Measurements from ENCODE around the gene GNB1L.

GRCh38 chr22:19875061-19875530, 20.4 kb upstream of the GNB1L start:
- no peak for TF ChIP-seq POLR2A (IDR thresholded peaks at IDR 0.05; ENCODE audit: low read depth)
- TF ChIP-seq, protein P1, sequence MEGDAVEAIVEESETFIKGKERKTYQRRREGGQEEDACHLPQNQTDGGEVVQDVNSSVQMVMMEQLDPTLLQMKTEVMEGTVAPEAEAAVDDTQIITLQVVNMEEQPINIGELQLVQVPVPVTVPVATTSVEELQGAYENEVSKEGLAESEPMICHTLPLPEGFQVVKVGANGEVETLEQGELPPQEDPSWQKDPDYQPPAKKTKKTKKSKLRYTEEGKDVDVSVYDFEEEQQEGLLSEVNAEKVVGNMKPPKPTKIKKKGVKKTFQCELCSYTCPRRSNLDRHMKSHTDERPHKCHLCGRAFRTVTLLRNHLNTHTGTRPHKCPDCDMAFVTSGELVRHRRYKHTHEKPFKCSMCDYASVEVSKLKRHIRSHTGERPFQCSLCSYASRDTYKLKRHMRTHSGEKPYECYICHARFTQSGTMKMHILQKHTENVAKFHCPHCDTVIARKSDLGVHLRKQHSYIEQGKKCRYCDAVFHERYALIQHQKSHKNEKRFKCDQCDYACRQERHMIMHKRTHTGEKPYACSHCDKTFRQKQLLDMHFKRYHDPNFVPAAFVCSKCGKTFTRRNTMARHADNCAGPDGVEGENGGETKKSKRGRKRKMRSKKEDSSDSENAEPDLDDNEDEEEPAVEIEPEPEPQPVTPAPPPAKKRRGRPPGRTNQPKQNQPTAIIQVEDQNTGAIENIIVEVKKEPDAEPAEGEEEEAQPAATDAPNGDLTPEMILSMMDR (IDR thresholded peaks at IDR 0.05), result no peak
- TF ChIP-seq POLR2AphosphoS5 (IDR thresholded peaks at IDR 0.05), result no peak

All from esophagus muscularis mucosa (tissue), 3 donors.